Measurements from ENCODE around the gene CAPN12. TPM values are rescaled to one million over a fixed set of nuclear protein-coding genes. Genes with fewer than 3 reads are reported as not detected.

Gene CAPN12
- total and polyA plus RNA-seq, 2 of the 4 experiments (the other 2 are of a cell fraction) = 0.18 to 0.97 TPM

DNA sequence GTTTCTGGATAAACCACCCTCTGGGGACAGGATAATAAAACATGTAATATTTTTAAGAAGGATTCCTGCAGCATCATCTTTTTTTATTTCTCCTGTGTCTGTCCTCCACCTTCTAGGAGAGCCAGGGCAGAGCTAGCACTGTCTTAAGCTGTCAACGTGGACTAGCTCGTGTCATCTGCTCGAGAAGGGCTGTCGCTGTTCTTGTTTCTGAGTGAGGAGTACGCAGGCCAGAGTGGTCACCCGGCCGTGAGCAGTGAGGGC is 13.9 kb downstream of the CAPN12 start:
- peaks cover 13 to 25% of the 10 kb centered on the region in 2 experiments; a peak in 3 of 4 replicates for H3K79me1 ChIP-seq (ENCODE audit: low read depth in 1 of 2, low read length in 2 of 2)
- no peak overlapping the region for H4K8ac ChIP-seq (ENCODE audit: low read depth in 2 of 2, low read length in 2 of 2)
- H2AK5ac ChIP-seq (ENCODE audit: low read depth, low read length) = no peak overlapping the region
- 0 out of 2 replicates have a peak, but pooled peaks cover 3% of the 10 kb centered on the region for H3K9me1 ChIP-seq (ENCODE audit: insufficient read depth, low read length)
- H2BK20ac ChIP-seq (ENCODE audit: low read depth, low read length) = no peak overlapping the region
- H3K36me3 ChIP-seq (ENCODE audit: control insufficient read depth, insufficient read depth, low read length) = peaks cover 55% of the 10 kb centered on the region
- no peak overlapping the region for H2BK5ac ChIP-seq (ENCODE audit: low read depth, low read length, poor library complexity, severe bottlenecking)
- DNase-seq (no peak), ATAC-seq (ENCODE audit: low read depth) (no peak)
- H3K27ac ChIP-seq (ENCODE audit: insufficient read depth, low read length) = no peak overlapping the region
- H3K23ac ChIP-seq (ENCODE audit: low read depth, low read length) = no peak overlapping the region
- no peak overlapping the region for H4K5ac ChIP-seq (ENCODE audit: low read depth, low read length)
- H4K20me1 ChIP-seq (ENCODE audit: insufficient read depth, low read length) = peaks cover 35% of the 10 kb centered on the region
- H3K18ac ChIP-seq (ENCODE audit: low read depth, low read length) = no peak overlapping the region
- dilution Hi-C loops (cut with HindIII; ENCODE audit: low sequenced_read_pairs, unreplicated experiment) = no loop called here
- H3K9me3 ChIP-seq (ENCODE audit: control insufficient read depth, insufficient read depth, low read length) = no peaks in the 10 kb centered on the region
- H3K4me2 ChIP-seq (ENCODE audit: low read depth, low read length) = no peak overlapping the region
- H3K56ac ChIP-seq (ENCODE audit: extremely low read depth, insufficient read depth, low read length) = no peak overlapping the region
- no peak for TF ChIP-seq NFE2L2 (IDR thresholded peaks at IDR 0.05; ENCODE audit: low read depth, low read length)
- no peak for TF ChIP-seq POLR2A (IDR thresholded peaks at IDR 0.05; ENCODE audit: low read depth, low read length)
- intact Hi-C loops (cut with micrococcal nuclease) = loop anchor here (5.0 kb wide), 1 partner anchor 102 kb away; the partner anchor contains the start of gene ECH1
- H4K91ac ChIP-seq (ENCODE audit: insufficient read depth, low read depth, low read length) = no peak overlapping the region
- H2BK15ac ChIP-seq (ENCODE audit: low read depth, low read length) = no peak overlapping the region
- no peak overlapping the region for H2BK120ac ChIP-seq (ENCODE audit: low read depth, low read length)
- peak overlapping the region; percentile 10 for H2AFZ ChIP-seq (replicated peaks; ENCODE audit: low read length, poor library complexity)
- no peak overlapping the region for H3K9ac ChIP-seq (ENCODE audit: low read depth, low read length)
- H3K27me3 ChIP-seq (ENCODE audit: control insufficient read depth, insufficient read depth, low read length) = no peaks in the 10 kb centered on the region
- H3K4me3 ChIP-seq (ENCODE audit: insufficient read depth, low read depth, low read length) = no peak overlapping the region
- WGBS, 2 experiments (ENCODE audit: extremely low coverage in 2 of 2, insufficient read length in 1 of 2) = no CpG with 5 or more reads among the region's 7 CpGs
- H3K4ac ChIP-seq (ENCODE audit: low read depth, low read length) = no peak overlapping the region
- H3K4me1 ChIP-seq (ENCODE audit: control insufficient read depth, insufficient read depth, low read length) = peaks cover 14% of the 10 kb centered on the region
- CTCF ChIA-PET = no interaction called here
- no peak overlapping the region for H2AK9ac ChIP-seq (replicated peaks; ENCODE audit: low read depth, low read length, poor library complexity)
- H3K14ac ChIP-seq (replicated peaks; ENCODE audit: low read depth, low read length) = no peak overlapping the region
- POLR2A ChIA-PET (ENCODE audit: unreplicated experiment) = no interaction called here
- in situ Hi-C loops (cut with MboI; ENCODE audit: low sequenced_read_pairs) = loop anchor here (25.0 kb wide), 1 partner anchor 182 kb away; the partner anchor contains the start of gene CCER2
- no TSS peak for BruUV-seq (replicated peaks)

All from IMR-90 (cell line).